HCT116 (cell line): ENCODE results near the gene TPK1.

Source experiments
- CTCF ChIP-seq, 3 experiments: fragments of 200-600 bp in 1 of 3; sonication (generic) in 1 of 3; IDR thresholded peaks in 2 of 3; conservative IDR thresholded peaks in 1 of 3; 2 replicates each; pipeline ENCODE4 v1.5.1; 2012 to 2017; ENCODE audit warnings: low read depth in 2 of 3, low read length in 2 of 3, antibody characterized with exemption in 1 of 3, borderline replicate concordance in 1 of 3, control low read depth in 1 of 3, mild to moderate bottlenecking in 1 of 3, mixed read lengths in 1 of 3, mixed run types in 1 of 3, moderate library complexity in 1 of 3; ENCODE audit not compliant: insufficient read depth in 1 of 3
- EZH2 ChIP-seq: fragments of 200-600 bp; sonication (generic); IDR thresholded peaks from 2 replicates; pipeline ENCODE4 v1.6.1; 2017; ENCODE audit warnings: antibody characterized with exemption, mixed run types
- EZH2phosphoT487 ChIP-seq: fragments of 200-600 bp; IDR thresholded peaks from 2 replicates; pipeline ENCODE4 v1.6.1; 2018; ENCODE audit warnings: antibody characterized with exemption, borderline replicate concordance
- POLR2A ChIP-seq: IDR thresholded peaks from 2 replicates; pipeline ENCODE4 v1.7.0; 2011; ENCODE audit warnings: borderline replicate concordance; ENCODE audit not compliant: insufficient read depth, insufficient read length; ENCODE audit errors: extremely low read depth
- POLR2AphosphoS5 ChIP-seq: IDR thresholded peaks from 2 replicates; pipeline ENCODE4 v1.6.1; 2011; ENCODE audit warnings: mild to moderate bottlenecking, low read depth, low read length, moderate library complexity
- SIN3A ChIP-seq: IDR thresholded peaks from 2 replicates; pipeline ENCODE4 v1.6.1; 2012; ENCODE audit warnings: low read depth
- SRF ChIP-seq: IDR thresholded peaks from 2 replicates; pipeline ENCODE4 v1.6.1; 2012; ENCODE audit warnings: low read depth
- YY1 ChIP-seq: IDR thresholded peaks from 2 replicates; pipeline ENCODE4 v1.6.1; 2011; ENCODE audit warnings: low read length, low read depth, moderate library complexity, mild to moderate bottlenecking; ENCODE audit not compliant: insufficient replicate concordance; ENCODE audit errors: extremely low read depth

- no peak for TF ChIP-seq EZH2
- no peak for TF ChIP-seq CTCF (IDR thresholded peaks at IDR 0.05 in 2 of 3, conservative IDR thresholded peaks at IDR 0.05 in 1 of 3; ENCODE audit: borderline replicate concordance in 1 of 3, insufficient read depth in 1 of 3, low read depth in 2 of 3, low read length in 2 of 3)
- TF ChIP-seq POLR2A = no peak
- no peak for TF ChIP-seq SIN3A
- TF ChIP-seq EZH2phosphoT487 = no peak
- TF ChIP-seq YY1 = no peak
- no peak for TF ChIP-seq POLR2AphosphoS5
- no peak for TF ChIP-seq SRF
Observed at GRCh38 chr7:144805627-144806239, 30.1 kb downstream of the TPK1 start.
